ENCODE data around the gene TBX20. TPM values are rescaled to one million over a fixed set of nuclear protein-coding genes. Genes with fewer than 3 reads are reported as not detected.
"Not testable (repeated sequence)": the region's sequence is repeated elsewhere in the genome, so short reads cannot be mapped to it uniquely, and the experiment has no call there.

The TBX20 gene
- total RNA-seq, 2 experiments from 2014 or later = not detected

DNA sequence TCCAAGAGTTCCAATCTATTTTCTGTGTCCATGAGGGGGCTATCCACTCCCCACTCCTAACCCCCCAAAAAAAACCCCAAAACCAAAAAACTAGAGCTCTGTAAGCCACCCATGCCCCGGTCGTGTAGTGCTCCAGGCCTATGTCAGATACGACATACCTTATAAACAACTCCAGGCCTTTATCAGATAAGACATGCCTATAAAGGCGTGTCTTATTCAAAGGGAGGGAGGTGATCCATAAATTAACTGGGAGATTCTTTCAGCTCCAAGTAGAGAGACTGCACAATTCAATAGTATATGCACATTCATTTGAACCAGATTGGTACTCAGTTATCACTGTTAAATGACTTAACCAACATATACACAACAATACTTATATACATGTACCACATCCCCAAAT, 62.3 kb downstream of the TBX20 start:
- H3K9me3 Mint-ChIP-seq; H3K4me1 Mint-ChIP-seq (ENCODE audit: low read depth); H3K36me3 Mint-ChIP-seq (ENCODE audit: low read depth); H3K27ac Mint-ChIP-seq; DNase-seq; H3K4me3 Mint-ChIP-seq; POLR2A ChIA-PET; ATAC-seq; intact Hi-C loops (cut with micrococcal nuclease): not testable (repeated sequence)
- CTCF ChIA-PET = interaction anchor here (1.5 kb wide), 1 partner anchor 328 kb away, joined by 5 read pairs; no protein-coding TSS in a partner anchor
- peaks cover 12% of the 10 kb centered on the region for H3K27me3 Mint-ChIP-seq

DNA sequence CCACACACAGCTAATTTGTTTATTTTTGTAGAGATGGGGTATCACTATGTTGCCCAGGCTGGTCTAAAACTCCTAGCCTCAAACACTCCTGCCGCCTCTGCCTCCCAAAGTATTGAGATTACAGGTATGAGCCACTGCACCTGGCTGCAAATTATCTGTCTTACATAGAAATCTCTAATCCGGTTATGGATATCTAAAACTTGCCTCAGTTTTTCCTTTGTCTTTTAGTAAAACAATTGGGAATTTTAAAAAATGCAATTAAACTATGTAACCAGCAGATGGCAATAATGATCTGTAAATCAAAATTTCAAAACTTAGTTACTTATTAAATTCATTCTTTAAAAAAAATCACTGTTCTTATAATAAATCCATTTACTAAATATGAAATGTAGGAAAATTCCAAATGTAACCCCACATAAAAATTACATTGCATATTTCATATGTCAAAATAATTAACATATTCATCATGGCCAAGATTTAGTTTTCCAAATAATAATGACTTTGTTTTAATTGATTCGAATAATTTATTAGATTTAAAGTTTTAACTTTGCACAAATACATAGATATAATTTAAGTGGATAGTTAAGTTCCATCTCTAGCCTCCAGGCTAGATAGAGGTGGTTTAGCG, 63.6 kb downstream of the TBX20 start:
- H3K4me1 Mint-ChIP-seq (ENCODE audit: low read depth); H3K27ac Mint-ChIP-seq; H3K36me3 Mint-ChIP-seq (ENCODE audit: low read depth); H3K4me3 Mint-ChIP-seq; H3K9me3 Mint-ChIP-seq; DNase-seq; ATAC-seq; intact Hi-C loops (cut with micrococcal nuclease); POLR2A ChIA-PET: not testable (repeated sequence)
- TF ChIP-seq, protein P1, sequence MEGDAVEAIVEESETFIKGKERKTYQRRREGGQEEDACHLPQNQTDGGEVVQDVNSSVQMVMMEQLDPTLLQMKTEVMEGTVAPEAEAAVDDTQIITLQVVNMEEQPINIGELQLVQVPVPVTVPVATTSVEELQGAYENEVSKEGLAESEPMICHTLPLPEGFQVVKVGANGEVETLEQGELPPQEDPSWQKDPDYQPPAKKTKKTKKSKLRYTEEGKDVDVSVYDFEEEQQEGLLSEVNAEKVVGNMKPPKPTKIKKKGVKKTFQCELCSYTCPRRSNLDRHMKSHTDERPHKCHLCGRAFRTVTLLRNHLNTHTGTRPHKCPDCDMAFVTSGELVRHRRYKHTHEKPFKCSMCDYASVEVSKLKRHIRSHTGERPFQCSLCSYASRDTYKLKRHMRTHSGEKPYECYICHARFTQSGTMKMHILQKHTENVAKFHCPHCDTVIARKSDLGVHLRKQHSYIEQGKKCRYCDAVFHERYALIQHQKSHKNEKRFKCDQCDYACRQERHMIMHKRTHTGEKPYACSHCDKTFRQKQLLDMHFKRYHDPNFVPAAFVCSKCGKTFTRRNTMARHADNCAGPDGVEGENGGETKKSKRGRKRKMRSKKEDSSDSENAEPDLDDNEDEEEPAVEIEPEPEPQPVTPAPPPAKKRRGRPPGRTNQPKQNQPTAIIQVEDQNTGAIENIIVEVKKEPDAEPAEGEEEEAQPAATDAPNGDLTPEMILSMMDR (IDR thresholded peaks at IDR 0.05) = peak; percentile 45
- CTCF ChIA-PET = interaction anchor here (1.5 kb wide), 1 partner anchor 329 kb away, joined by 5 read pairs; no protein-coding TSS in a partner anchor
- H3K27me3 Mint-ChIP-seq = peaks cover 20% of the 10 kb centered on the region

DNA sequence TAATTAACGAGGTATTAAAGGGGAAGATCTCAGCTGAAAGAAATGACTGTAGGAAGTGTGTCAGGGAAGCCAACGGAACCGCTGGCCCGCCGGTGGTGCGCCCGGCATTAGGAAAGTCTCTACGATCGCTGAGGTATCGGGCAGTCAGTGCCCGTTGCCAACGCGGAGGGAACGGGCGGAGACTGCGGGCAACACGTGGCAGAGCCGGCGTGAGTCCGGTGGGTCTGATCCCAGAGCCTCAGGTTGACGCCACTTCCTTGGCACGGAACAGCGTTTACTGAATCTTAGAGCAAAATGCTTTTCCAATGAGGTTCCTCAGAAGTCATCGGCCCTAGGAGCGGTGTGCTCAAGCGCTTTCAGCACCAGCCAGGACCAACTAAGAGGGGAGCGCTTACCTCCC, 67.1 kb downstream of the TBX20 start:
- ATAC-seq; POLR2A ChIA-PET; H3K9me3 Mint-ChIP-seq; H3K27ac Mint-ChIP-seq; H3K36me3 Mint-ChIP-seq (ENCODE audit: low read depth); H3K4me1 Mint-ChIP-seq (ENCODE audit: low read depth); CTCF ChIA-PET: not testable (repeated sequence)
- intact Hi-C loops (cut with micrococcal nuclease) = loop anchor here (10.0 kb wide), 2 partner anchors 238 to 338 kb away; no protein-coding TSS in a partner anchor
- peaks cover 27% of the 10 kb centered on the region for H3K27me3 Mint-ChIP-seq
- peak overlapping the region; percentile 60 for H3K4me3 Mint-ChIP-seq
- DNase-seq = peak; percentile 4

DNA sequence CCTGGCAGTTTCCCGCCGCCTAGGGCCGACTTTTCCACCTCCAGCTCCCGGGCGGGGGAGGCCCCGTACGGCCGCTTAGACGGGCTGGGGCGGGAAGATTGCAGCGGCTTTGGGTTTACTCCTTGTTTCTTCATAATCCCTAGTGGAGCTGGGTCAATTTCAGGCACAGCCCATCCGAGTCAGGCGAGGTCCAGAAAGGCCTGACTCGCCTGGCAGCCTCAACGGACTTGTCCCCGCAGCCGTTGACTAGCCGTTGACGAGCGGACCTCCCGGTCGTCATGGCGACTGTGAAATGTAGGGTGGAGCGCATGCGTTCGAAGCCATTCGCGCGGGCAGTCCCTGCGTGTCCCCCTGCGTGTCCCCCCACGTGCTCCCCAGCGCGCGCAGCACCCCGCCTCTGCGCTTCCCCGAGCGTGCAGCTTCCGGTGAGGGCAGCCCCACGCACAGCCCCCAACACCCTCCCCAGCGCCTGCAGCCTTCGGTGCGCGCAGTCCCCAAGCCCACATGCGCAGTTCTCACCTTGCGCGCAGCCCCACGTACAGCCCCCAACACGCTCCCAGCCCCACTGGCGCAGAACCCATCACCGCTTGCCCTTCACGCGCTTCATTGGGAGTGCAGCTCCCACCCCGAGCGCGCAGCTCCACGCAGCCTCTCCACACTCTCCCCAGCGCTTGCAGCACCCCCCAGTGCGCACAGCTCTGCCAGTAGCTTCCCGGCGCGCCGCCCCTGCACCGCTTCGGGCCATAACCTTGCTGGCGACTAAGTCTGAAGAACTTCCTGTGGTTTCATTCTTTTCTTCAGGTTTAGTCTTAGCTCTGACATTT, 67.8 kb downstream of the TBX20 start:
- Mint-ChIP-seq H3K4me1 (ENCODE audit: low read depth) (peaks cover 7% of the 10 kb centered on the region), H3K27ac (no peak overlapping the region), H3K4me3 (peak overlapping the region; percentile 60), H3K27me3 (peaks cover 29% of the 10 kb centered on the region), H3K36me3 (ENCODE audit: low read depth) (no peaks in the 10 kb centered on the region), H3K9me3 (no peaks in the 10 kb centered on the region)
- peak; percentile 30 for DNase-seq
- ChIA-PET CTCF (no interaction called here), POLR2A (no interaction called here)
- TF ChIP-seq, protein P1 (IDR thresholded peaks at IDR 0.05) = no peak
- intact Hi-C loops (cut with micrococcal nuclease) = loop anchor here (10.0 kb wide), 2 partner anchors 239 to 339 kb away; no protein-coding TSS in a partner anchor
- ATAC-seq = peak; percentile 58

DNA sequence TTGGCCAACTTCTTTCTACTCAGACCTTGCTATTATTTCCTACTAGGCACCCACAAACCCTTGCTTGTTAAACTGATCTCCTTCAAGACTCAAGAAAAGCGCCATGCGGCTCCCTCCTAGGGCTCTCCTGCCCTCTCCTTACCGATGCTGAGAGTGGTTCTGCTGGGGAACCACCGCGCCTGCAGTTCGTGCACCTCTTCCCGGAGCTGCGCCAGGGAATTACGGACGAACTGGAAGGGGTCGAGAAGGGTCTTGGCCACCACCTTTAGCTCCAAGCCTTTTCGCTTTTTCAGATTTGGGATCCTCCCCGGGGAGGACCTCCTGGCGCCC, 68.4 kb downstream of the TBX20 start:
- POLR2A ChIA-PET; H3K36me3 Mint-ChIP-seq (ENCODE audit: low read depth); ATAC-seq; H3K4me1 Mint-ChIP-seq (ENCODE audit: low read depth); H3K9me3 Mint-ChIP-seq; H3K27ac Mint-ChIP-seq; H3K4me3 Mint-ChIP-seq; CTCF ChIA-PET; DNase-seq: not testable (repeated sequence)
- intact Hi-C loops (cut with micrococcal nuclease) = loop anchor here (10.0 kb wide), 2 partner anchors 239 to 339 kb away; no protein-coding TSS in a partner anchor
- H3K27me3 Mint-ChIP-seq = peaks cover 29% of the 10 kb centered on the region

DNA sequence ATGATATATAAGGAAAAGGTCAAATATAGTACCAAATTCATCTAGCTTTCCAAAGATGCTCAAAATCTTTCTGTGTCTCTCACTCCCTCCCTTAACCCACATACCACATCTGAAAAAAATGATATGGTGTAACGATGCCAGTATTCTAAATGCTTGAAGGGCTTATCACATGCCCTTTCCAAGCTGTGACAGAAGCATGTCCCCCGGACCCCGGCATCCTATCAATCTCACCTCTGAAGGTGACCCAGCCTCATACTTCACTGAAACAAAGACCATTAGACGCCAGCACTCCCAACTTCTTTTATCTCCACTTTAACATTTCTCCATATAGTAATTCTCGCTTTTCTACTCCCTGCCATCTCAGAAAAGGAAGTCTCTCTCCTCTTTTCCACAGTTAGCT, 68.9 kb downstream of the TBX20 start:
- H3K4me1 Mint-ChIP-seq (ENCODE audit: low read depth); DNase-seq; CTCF ChIA-PET; H3K9me3 Mint-ChIP-seq; H3K4me3 Mint-ChIP-seq; H3K36me3 Mint-ChIP-seq (ENCODE audit: low read depth); ATAC-seq; H3K27ac Mint-ChIP-seq; POLR2A ChIA-PET: not testable (repeated sequence)
- intact Hi-C loops (cut with micrococcal nuclease) = loop anchor here (10.0 kb wide), 2 partner anchors 240 to 340 kb away; no protein-coding TSS in a partner anchor
- H3K27me3 Mint-ChIP-seq = peaks cover 29% of the 10 kb centered on the region

DNA sequence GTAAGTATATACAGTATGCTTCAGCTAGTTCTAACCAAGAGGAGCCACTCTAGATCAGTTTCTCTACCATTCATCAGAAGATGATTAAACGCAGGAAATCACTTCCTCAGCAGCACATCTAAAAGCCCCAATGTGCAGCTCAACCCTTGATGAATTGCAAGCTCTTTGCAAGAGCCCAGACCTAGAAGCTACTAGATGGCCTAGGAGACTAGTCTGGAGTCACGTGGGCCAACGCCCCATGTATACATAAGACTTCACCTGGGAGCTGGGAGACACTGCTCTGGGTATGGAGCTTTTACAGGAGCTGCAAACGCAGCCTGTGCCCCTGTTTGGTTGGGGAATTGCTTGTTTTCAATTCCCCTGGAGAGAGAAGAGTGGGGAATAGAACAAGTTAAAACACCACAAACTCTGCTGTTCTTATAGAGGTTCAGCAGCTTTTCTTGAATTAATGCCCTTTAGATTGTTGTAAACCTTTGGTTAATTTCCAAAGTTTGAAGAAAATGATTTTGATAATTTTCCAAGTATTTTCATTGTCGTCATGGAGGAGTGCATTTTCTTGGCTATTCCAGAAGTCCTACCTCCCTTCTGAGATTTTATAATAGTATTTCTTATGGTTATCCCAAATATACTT, 69.9 kb downstream of the TBX20 start:
- H3K4me1 Mint-ChIP-seq (ENCODE audit: low read depth); POLR2A ChIA-PET; H3K27ac Mint-ChIP-seq; DNase-seq; CTCF ChIA-PET; ATAC-seq; H3K36me3 Mint-ChIP-seq (ENCODE audit: low read depth); H3K9me3 Mint-ChIP-seq; H3K4me3 Mint-ChIP-seq: not testable (repeated sequence)
- intact Hi-C loops (cut with micrococcal nuclease) = loop anchor here (10.0 kb wide), 2 partner anchors 241 to 341 kb away; no protein-coding TSS in a partner anchor
- peaks cover 29% of the 10 kb centered on the region for H3K27me3 Mint-ChIP-seq

DNA sequence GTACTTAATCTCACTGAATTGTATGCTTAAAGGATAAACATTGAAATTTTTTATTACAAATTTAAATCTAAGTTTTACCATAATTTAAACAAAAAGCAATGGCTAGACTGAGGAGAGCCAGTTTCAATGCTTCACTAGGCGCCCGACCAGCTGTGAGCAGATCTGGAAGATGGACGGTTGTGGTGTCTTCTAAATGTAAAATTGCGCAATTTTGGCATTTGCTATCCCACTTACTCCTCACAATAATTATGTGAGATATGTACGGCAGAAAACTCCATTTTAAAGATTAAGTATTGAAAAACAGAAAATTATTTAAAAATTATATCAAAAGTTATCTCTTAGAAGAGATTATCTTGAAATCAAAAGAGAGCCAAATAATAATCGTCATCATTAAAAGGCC, 73.2 kb downstream of the TBX20 start:
- ATAC-seq; POLR2A ChIA-PET; H3K9me3 Mint-ChIP-seq; H3K27ac Mint-ChIP-seq; DNase-seq; CTCF ChIA-PET; H3K4me1 Mint-ChIP-seq (ENCODE audit: low read depth); H3K36me3 Mint-ChIP-seq (ENCODE audit: low read depth); H3K4me3 Mint-ChIP-seq: not testable (repeated sequence)
- H3K27me3 Mint-ChIP-seq = peaks cover 15% of the 10 kb centered on the region
- intact Hi-C loops (cut with micrococcal nuclease) = loop anchor here (10.0 kb wide), 2 partner anchors 244 to 344 kb away; no protein-coding TSS in a partner anchor

DNA sequence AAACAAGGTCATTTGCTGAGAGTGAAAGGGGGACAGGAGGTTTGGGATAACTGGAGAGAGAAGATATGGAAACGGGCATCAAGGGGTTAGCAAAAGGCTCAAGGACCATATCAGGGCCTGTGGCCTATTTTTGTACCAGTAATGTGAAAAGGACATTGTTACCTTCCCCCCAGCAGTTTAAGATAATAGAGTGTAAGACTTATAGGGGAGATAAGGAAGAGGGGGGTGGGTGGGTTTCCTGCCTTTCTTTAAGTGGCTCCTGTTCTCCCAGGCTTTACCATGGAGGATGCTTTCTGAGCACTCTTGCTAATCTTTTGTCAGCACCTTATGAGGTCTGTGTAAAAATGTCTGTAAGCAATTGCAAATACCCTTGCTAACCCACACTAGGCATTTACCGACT, 80.7 kb downstream of the TBX20 start:
- DNase-seq; CTCF ChIA-PET; H3K4me1 Mint-ChIP-seq (ENCODE audit: low read depth); ATAC-seq; H3K9me3 Mint-ChIP-seq; intact Hi-C loops (cut with micrococcal nuclease); H3K27ac Mint-ChIP-seq; H3K4me3 Mint-ChIP-seq; H3K27me3 Mint-ChIP-seq; H3K36me3 Mint-ChIP-seq (ENCODE audit: low read depth); POLR2A ChIA-PET: not testable (repeated sequence)

DNA sequence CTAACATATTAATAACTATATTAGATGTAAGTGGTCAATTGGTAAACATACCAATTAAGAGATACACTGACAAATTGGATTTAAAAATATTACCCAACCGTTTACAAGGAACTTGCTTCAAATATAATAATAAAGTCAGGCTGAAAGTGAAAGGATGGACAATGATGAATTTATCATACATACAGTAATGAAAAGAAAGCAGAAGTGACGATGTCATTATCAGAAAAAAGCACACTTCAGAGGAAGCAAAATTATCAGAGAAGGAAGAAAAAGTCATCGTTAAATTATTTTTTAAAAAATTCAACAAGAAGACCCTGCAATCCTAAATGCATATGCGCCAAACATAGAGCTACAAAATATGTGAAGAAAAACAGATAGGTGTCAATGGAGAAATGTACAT, 81.8 kb downstream of the TBX20 start:
- DNase-seq; CTCF ChIA-PET; ATAC-seq; H3K27ac Mint-ChIP-seq; intact Hi-C loops (cut with micrococcal nuclease); H3K27me3 Mint-ChIP-seq; H3K9me3 Mint-ChIP-seq; H3K4me3 Mint-ChIP-seq; H3K4me1 Mint-ChIP-seq (ENCODE audit: low read depth); POLR2A ChIA-PET; H3K36me3 Mint-ChIP-seq (ENCODE audit: low read depth): not testable (repeated sequence)

Measured in activated CD8-positive, alpha-beta T cell treated with anti-CD3 and anti-CD28 coated beads for 36 hours (primary cell).